Stimulated activated naive B cell treated with anti-CD40 and anti-IgM and Interleukin-4, amounts not matched to agents 10 μg/mL and 1 μg/mL and 100 μg/mL, for 72 hours (primary cell): ENCODE data around the gene GIMAP6.
"Not testable (repeated sequence)": the region's sequence is repeated elsewhere in the genome, so short reads cannot be mapped to it uniquely, and the experiment has no call there.

Experiments used
- ATAC-seq, 2 donors: fragments of 150-1000 bp; cut with Tn5 transposase; replicated peaks; 2 replicates each; pipeline ENCODE4 v1.10.0; 2021; ENCODE audit warnings: moderate library complexity in 1 of 2
- DNase-seq: peaks from one replicate; pipeline ENCODE4 v3.0.0; 2021
- H3K27ac Mint-ChIP-seq: one replicate; pipeline ENCODE4 v1.8.0; 2022; ENCODE audit warnings: mild to moderate bottlenecking, mixed read lengths
- H3K27me3 Mint-ChIP-seq, 2 donors: one replicate each; pipeline ENCODE4 v1.8.0; 2022; ENCODE audit warnings: mixed read lengths in 2 of 2
- H3K36me3 Mint-ChIP-seq, 2 donors: one replicate each; pipeline ENCODE4 v1.8.0; 2022; ENCODE audit warnings: mixed read lengths in 2 of 2, mild to moderate bottlenecking in 1 of 2
- H3K4me1 Mint-ChIP-seq, 2 donors: one replicate each; pipeline ENCODE4 v1.8.0; 2022; ENCODE audit warnings: mixed read lengths in 2 of 2, mild to moderate bottlenecking in 1 of 2
- H3K4me3 Mint-ChIP-seq, 2 donors: one replicate each; pipeline ENCODE4 v1.8.0; 2022; ENCODE audit warnings: mild to moderate bottlenecking in 2 of 2, mixed read lengths in 2 of 2, moderate library complexity in 1 of 2
- H3K9me3 Mint-ChIP-seq, 2 donors: one replicate each; pipeline ENCODE4 v1.8.0; 2022; ENCODE audit warnings: mixed read lengths in 2 of 2, mild to moderate bottlenecking in 1 of 2

Gene GIMAP6

GRCh38 chr7:150662821-150663220 is 30.6 kb upstream of the GIMAP6 start:
- H3K27me3 Mint-ChIP-seq, H3K4me3 Mint-ChIP-seq, ATAC-seq, DNase-seq, H3K27ac Mint-ChIP-seq, H3K36me3 Mint-ChIP-seq, H3K9me3 Mint-ChIP-seq: not testable (repeated sequence)
- peaks cover 8 to 10% of the 10 kb centered on the region in 2 donors for H3K4me1 Mint-ChIP-seq

DNA sequence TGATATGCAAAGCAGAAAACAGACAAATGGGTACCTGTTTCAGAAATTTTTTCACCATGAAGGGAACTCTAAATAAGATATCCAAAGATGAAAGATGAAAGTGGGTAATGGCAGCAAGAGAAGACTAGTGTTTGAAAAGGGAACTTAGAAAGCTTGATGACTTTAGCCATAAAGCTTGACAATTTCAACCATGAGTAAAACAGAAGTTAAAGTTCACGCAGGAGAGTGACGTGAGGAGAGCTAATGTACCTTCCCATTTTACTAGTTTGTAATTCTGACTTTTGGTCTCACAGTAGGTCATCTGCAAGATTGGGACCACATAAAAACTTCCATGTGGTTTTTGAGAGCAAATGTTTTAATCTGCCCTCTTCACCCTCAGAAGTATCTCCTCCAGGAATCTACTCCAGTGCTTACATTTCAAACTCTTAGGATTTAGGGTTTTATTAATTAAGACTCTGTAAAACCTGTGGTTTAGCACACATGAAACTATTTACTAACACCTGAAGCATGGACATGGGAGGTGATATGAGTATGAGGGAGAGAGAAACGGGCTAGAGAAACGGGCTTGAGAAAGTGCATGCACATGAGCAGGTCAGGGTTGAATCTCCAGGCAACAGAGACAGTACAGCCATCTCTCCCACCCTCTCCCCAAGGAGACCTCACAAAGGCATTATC is 28.9 kb upstream of the GIMAP6 start:
- Mint-ChIP-seq H3K36me3 (no peaks in the 10 kb centered on the region), H3K9me3 (no peaks in the 10 kb centered on the region), H3K27ac (no peak overlapping the region), H3K4me3 (no peak overlapping the region), H3K4me1 (peaks cover 7 to 10% of the 10 kb centered on the region in 2 donors), H3K27me3 (no peaks in the 10 kb centered on the region)
- DNase-seq (no peak), ATAC-seq (no peak)

- no peak for ATAC-seq
- Mint-ChIP-seq H3K4me1 (no peaks in the 10 kb centered on the region), H3K36me3 (no peaks in the 10 kb centered on the region), H3K27me3 (peaks cover 0 to 6% of the 10 kb centered on the region in 2 donors), H3K27ac (no peak overlapping the region), H3K9me3 (no peaks in the 10 kb centered on the region), H3K4me3 (no peak overlapping the region)
- no peak for DNase-seq
Measured at GRCh38 chr7:150657526-150657925, 25.3 kb upstream of the GIMAP6 start.

GRCh38 chr7:150656047-150656446 is 23.9 kb upstream of the GIMAP6 start:
- Mint-ChIP-seq H3K4me3 (no peak overlapping the region), H3K9me3 (no peaks in the 10 kb centered on the region), H3K36me3 (no peaks in the 10 kb centered on the region), H3K27me3 (peaks cover 0 to 6% of the 10 kb centered on the region in 2 donors), H3K4me1 (no peaks in the 10 kb centered on the region), H3K27ac (no peak overlapping the region)
- DNase-seq (no peak), ATAC-seq (no peak)

- no peaks in the 10 kb centered on the region for H3K9me3 Mint-ChIP-seq
- peaks cover 0 to 6% of the 10 kb centered on the region in 2 donors for H3K27me3 Mint-ChIP-seq
- H3K27ac Mint-ChIP-seq: no peak overlapping the region
- ATAC-seq (no peak), DNase-seq (no peak)
- H3K4me3 Mint-ChIP-seq: no peak overlapping the region
- H3K36me3 Mint-ChIP-seq: no peaks in the 10 kb centered on the region
- no peaks in the 10 kb centered on the region for H3K4me1 Mint-ChIP-seq
Measured at GRCh38 chr7:150654692-150655091, 22.5 kb upstream of the GIMAP6 start.

DNA sequence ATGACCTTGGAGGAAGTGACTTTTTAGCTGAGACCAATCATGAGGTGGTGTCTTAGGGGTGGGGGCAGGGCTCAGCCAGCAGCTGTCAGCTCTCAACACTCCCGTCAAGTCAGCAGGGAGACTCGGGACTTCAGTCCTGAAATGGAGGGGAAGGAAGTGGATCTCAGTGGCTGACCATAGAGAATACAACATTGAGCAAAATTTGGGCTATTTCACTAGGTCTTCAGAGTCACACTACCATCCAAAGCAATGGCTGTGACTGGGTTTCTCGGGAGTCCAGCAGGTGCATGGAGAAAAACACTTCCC is 16.8 kb upstream of the GIMAP6 start:
- Mint-ChIP-seq H3K27me3 (peaks cover 0 to 5% of the 10 kb centered on the region in 2 donors), H3K36me3 (no peaks in the 10 kb centered on the region), H3K27ac (no peak overlapping the region), H3K4me3 (no peak overlapping the region), H3K4me1 (no peaks in the 10 kb centered on the region), H3K9me3 (peaks cover 6 to 7% of the 10 kb centered on the region in 2 donors)
- DNase-seq (no peak), ATAC-seq (no peak)

DNA sequence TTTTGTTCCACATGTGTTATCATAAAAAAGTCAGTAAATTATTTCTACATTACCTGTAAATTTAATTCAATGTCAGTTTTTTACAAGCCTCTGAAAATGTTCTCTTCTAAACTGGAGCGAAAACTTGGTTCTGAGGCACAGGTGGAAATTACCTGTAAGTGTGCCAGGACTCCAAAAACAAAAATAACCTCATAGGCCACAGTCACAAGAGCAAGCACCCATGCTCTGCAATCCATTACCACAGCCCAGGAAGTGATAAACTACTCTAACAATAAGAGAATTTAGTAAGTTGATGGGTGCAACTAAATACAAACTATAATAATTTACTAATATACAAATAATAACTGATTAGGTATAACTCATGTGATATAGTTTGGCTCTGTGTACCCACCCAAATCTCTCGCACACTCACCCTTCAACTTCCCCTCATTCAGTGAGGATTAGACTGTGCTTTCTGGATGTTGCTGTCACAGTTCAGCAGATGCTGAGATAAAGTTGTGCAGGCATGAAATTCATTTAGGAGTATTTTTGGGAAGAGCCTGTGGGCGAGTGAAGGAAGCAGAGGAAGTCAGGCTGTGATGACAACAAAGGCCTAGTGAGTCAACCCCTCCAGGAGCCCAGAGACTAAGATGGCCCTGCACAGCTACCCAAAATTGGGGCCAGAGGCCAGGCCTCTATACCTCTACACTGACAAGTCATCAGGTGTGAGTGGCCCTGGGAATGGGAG is 16.3 kb upstream of the GIMAP6 start:
- H3K9me3 Mint-ChIP-seq: peaks cover 6 to 7% of the 10 kb centered on the region in 2 donors
- H3K4me1 Mint-ChIP-seq: no peaks in the 10 kb centered on the region
- no peak for DNase-seq
- no peaks in the 10 kb centered on the region for H3K36me3 Mint-ChIP-seq
- no peak overlapping the region for H3K4me3 Mint-ChIP-seq
- H3K27ac Mint-ChIP-seq: no peak overlapping the region
- ATAC-seq: no peak
- peaks cover 0 to under 1% of the 10 kb centered on the region in 2 donors for H3K27me3 Mint-ChIP-seq

GRCh38 chr7:150645259-150646020 is 13.3 kb upstream of the GIMAP6 start:
- H3K4me1 Mint-ChIP-seq: no peaks in the 10 kb centered on the region
- ATAC-seq: no peak
- H3K27me3 Mint-ChIP-seq: peaks cover 0 to 3% of the 10 kb centered on the region in 2 donors
- H3K36me3 Mint-ChIP-seq: no peaks in the 10 kb centered on the region
- peaks cover 9% of the 10 kb centered on the region in 2 donors for H3K9me3 Mint-ChIP-seq
- no peak for DNase-seq
- H3K4me3 Mint-ChIP-seq: no peak overlapping the region
- no peak overlapping the region for H3K27ac Mint-ChIP-seq

DNA sequence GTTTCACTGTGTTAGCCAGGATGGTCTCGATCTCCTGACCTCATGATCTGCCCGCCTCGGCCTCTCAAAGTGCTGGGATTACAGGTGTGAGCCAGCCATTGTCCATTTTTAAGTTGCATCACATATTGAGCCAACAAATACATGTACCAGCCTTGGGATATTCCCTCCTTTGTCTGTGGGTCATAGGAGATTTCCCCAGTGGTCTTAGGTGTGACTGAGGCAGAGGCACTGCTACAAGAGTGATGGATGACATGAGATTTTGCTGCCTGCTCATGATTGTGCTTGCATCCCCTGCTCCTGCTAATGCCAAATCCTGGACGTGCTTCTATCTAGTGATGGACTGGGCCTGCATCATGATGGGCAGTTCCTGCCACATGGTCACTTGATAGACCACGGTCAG is 10.7 kb upstream of the GIMAP6 start:
- Mint-ChIP-seq H3K27ac (no peak overlapping the region), H3K36me3 (peaks cover 3 to 5% of the 10 kb centered on the region in 2 donors), H3K9me3 (peaks cover 18 to 20% of the 10 kb centered on the region in 2 donors), H3K4me3 (no peak overlapping the region), H3K27me3 (peaks cover 0 to 7% of the 10 kb centered on the region in 2 donors), H3K4me1 (no peaks in the 10 kb centered on the region)
- DNase-seq (no peak), ATAC-seq (no peak)

DNA sequence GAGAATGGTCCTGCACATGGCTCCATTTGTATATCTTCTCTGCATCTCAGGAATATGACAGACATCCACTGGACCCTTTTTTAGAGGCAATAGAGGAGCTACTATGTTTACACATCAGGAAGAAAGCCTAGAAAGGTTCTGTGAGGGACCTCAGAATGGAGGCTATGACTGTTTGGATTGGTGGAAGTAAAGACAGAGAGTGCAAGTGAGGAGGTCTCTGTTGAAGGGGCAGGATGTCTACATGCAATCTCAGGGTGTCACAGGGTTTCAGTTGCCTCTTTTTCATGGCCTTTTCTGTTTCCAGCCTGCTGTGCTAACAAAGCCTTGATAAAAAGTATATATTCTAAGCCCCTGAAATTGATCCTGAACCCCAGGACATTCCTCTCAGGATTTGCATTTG is 9.7 kb upstream of the GIMAP6 start:
- ATAC-seq (no peak), DNase-seq (no peak)
- peaks cover 24 to 25% of the 10 kb centered on the region in 2 donors for H3K9me3 Mint-ChIP-seq
- no peaks in the 10 kb centered on the region for H3K4me1 Mint-ChIP-seq
- no peak overlapping the region for H3K27ac Mint-ChIP-seq
- peaks cover 7% of the 10 kb centered on the region in 2 donors for H3K27me3 Mint-ChIP-seq
- no peak overlapping the region for H3K4me3 Mint-ChIP-seq
- peaks cover 3 to 8% of the 10 kb centered on the region in 2 donors for H3K36me3 Mint-ChIP-seq

GRCh38 chr7:150633926-150634325 is 1.7 kb upstream of the GIMAP6 start:
- peaks cover 9 to 13% of the 10 kb centered on the region in 2 donors for H3K4me1 Mint-ChIP-seq
- DNase-seq: no peak
- H3K27me3 Mint-ChIP-seq: peaks cover 7 to 8% of the 10 kb centered on the region in 2 donors
- H3K9me3 Mint-ChIP-seq: peaks cover 14% of the 10 kb centered on the region in 2 donors
- H3K27ac Mint-ChIP-seq: no peak overlapping the region
- no peak for ATAC-seq
- no peak overlapping the region for H3K4me3 Mint-ChIP-seq
- peaks cover under 1 to 6% of the 10 kb centered on the region in 2 donors for H3K36me3 Mint-ChIP-seq

GRCh38 chr7:150631084-150631826 is 930 bp downstream of the GIMAP6 start:
- ATAC-seq (peak in 1 of 2 donors; percentile 27), DNase-seq (no peak)
- Mint-ChIP-seq H3K9me3 (no peaks in the 10 kb centered on the region), H3K27ac (no peak overlapping the region), H3K4me3 (no peak overlapping the region), H3K4me1 (peaks cover 9 to 13% of the 10 kb centered on the region in 2 donors), H3K27me3 (peaks cover 0 to 4% of the 10 kb centered on the region in 2 donors), H3K36me3 (peaks cover 0 to 2% of the 10 kb centered on the region in 2 donors)

- ATAC-seq: no peak
- no peak overlapping the region for H3K4me3 Mint-ChIP-seq
Measured at GRCh38 chr7:150629347-150629746, 2.8 kb downstream of the GIMAP6 start.

GRCh38 chr7:150627959-150628358 is 4.2 kb downstream of the GIMAP6 start:
- H3K36me3 Mint-ChIP-seq: peaks cover 0 to 2% of the 10 kb centered on the region in 2 donors
- no peak overlapping the region for H3K4me3 Mint-ChIP-seq
- H3K4me1 Mint-ChIP-seq: peaks cover 9 to 13% of the 10 kb centered on the region in 2 donors

More at GRCh38 chr7:150629347-150629746, 2.8 kb downstream of the GIMAP6 start:
- peaks cover 0 to 2% of the 10 kb centered on the region in 2 donors for H3K36me3 Mint-ChIP-seq
- no peak for DNase-seq
- H3K4me1 Mint-ChIP-seq: peaks cover 9 to 13% of the 10 kb centered on the region in 2 donors
- H3K9me3 Mint-ChIP-seq: no peaks in the 10 kb centered on the region
- H3K27me3 Mint-ChIP-seq: peaks cover 0 to 4% of the 10 kb centered on the region in 2 donors
- H3K27ac Mint-ChIP-seq: no peak overlapping the region

More at GRCh38 chr7:150627959-150628358, 4.2 kb downstream of the GIMAP6 start:
- Mint-ChIP-seq H3K9me3 (no peaks in the 10 kb centered on the region), H3K27me3 (peaks cover 0 to 4% of the 10 kb centered on the region in 2 donors), H3K27ac (no peak overlapping the region)
- DNase-seq: no peak
- no peak for ATAC-seq
